Ovary (tissue), 3 donors: ENCODE results near the gene SEC14L1.

ENCODE experiments used
- EP300 ChIP-seq: sonication (generic); formaldehyde crosslinking; IDR thresholded peaks from one replicate; pipeline ENCODE4 v1.6.1; 2017; ENCODE audit warnings: antibody characterized with exemption
- TF ChIP-seq, protein P1 (sequence below), 3 donors: fragments of 450-650 bp in 2 of 3; fragments of 200-600 bp in 1 of 3; IDR thresholded peaks; one replicate each; pipeline versions ENCODE4 v1.5.1 to v1.8.0; 2016 to 2022; ENCODE audit warnings: antibody characterized with exemption in 3 of 3, mild to moderate bottlenecking in 1 of 3
- donor health status: DM: no; HTN: no; CAD: no.

GRCh38 chr17:77146882-77147281 lies 6.1 kb downstream of the SEC14L1 start:
- no peak for TF ChIP-seq EP300
- TF ChIP-seq, protein P1, sequence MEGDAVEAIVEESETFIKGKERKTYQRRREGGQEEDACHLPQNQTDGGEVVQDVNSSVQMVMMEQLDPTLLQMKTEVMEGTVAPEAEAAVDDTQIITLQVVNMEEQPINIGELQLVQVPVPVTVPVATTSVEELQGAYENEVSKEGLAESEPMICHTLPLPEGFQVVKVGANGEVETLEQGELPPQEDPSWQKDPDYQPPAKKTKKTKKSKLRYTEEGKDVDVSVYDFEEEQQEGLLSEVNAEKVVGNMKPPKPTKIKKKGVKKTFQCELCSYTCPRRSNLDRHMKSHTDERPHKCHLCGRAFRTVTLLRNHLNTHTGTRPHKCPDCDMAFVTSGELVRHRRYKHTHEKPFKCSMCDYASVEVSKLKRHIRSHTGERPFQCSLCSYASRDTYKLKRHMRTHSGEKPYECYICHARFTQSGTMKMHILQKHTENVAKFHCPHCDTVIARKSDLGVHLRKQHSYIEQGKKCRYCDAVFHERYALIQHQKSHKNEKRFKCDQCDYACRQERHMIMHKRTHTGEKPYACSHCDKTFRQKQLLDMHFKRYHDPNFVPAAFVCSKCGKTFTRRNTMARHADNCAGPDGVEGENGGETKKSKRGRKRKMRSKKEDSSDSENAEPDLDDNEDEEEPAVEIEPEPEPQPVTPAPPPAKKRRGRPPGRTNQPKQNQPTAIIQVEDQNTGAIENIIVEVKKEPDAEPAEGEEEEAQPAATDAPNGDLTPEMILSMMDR (IDR thresholded peaks at IDR 0.05), result no peak
